Measurements from ENCODE around the gene RGS11. TPM values are rescaled to one million over a fixed set of nuclear protein-coding genes. Genes with fewer than 3 reads are reported as not detected.

Gene RGS11
- polyA plus RNA-seq, 1 donor (not counting 4 experiments of a cell fraction or from before 2014, with no cell fraction given), result not detected

GRCh38 chr16:270381-271255 is 5.1 kb downstream of the RGS11 start:
- no peaks in the 10 kb centered on the region for H3K36me3 ChIP-seq (ENCODE audit: control insufficient read depth in 2 of 2, extremely low read depth in 1 of 2, insufficient read depth in 2 of 2, low read length in 2 of 2)
- H3K4me1 ChIP-seq (ENCODE audit: control insufficient read depth, extremely low read depth, insufficient read depth, low read length), result peaks cover 12% of the 10 kb centered on the region
- H3K9ac ChIP-seq (ENCODE audit: control insufficient read depth, extremely low read depth, insufficient read depth, low read length), result no peak overlapping the region
- no peaks in the 10 kb centered on the region for H3K9me3 ChIP-seq (ENCODE audit: control insufficient read depth, low read depth, low read length)
- H3K79me2 ChIP-seq (ENCODE audit: control insufficient read depth, insufficient read depth, low read length), result no peaks in the 10 kb centered on the region
- TF ChIP-seq EZH2 (IDR thresholded peaks at IDR 0.05; ENCODE audit: low read length), result no peak
- TF ChIP-seq CTCF (optimal IDR thresholded peaks at IDR 0.05 in 1 of 3, IDR thresholded peaks at IDR 0.05 in 1 of 3, conservative IDR thresholded peaks at IDR 0.05 in 1 of 3; ENCODE audit: extremely low read depth in 1 of 3, insufficient read depth in 2 of 3, low read length in 3 of 3), result no peak
- DNase-seq (ENCODE audit: low read depth, low spot score) (no peak), FAIRE-seq (no peak)
- H2AFZ ChIP-seq (ENCODE audit: control insufficient read depth, low read length), result no peak overlapping the region
- H3K27ac ChIP-seq (ENCODE audit: control insufficient read depth, insufficient read depth, low read length), result no peak overlapping the region
- H3K4me3 ChIP-seq (ENCODE audit: control insufficient read depth in 2 of 3, extremely low read depth in 1 of 3, insufficient read depth in 2 of 3, low read depth in 1 of 3, low read length in 3 of 3), result no peak overlapping the region
- H3K9me1 ChIP-seq (ENCODE audit: control insufficient read depth, extremely low read depth, insufficient read depth, low read length), result no peaks in the 10 kb centered on the region
- no peak overlapping the region for H3K4me2 ChIP-seq (ENCODE audit: control insufficient read depth, extremely low read depth, insufficient read depth, low read depth, low read length)
- H4K20me1 ChIP-seq (ENCODE audit: control insufficient read depth, extremely low read depth, insufficient read depth, low read length), result no peaks in the 10 kb centered on the region
- H3K27me3 ChIP-seq (ENCODE audit: control insufficient read depth, extremely low read depth, insufficient read depth, low read length), result peaks cover 30% of the 10 kb centered on the region
- dilution Hi-C loops (cut with MboI; ENCODE audit: extremely low pct_ligation_motif_present, low sequenced_read_pairs), result no loop called here

- H3K9me3 ChIP-seq (ENCODE audit: control insufficient read depth, low read depth, low read length), result no peaks in the 10 kb centered on the region
- H3K4me3 ChIP-seq (ENCODE audit: control insufficient read depth in 2 of 3, extremely low read depth in 1 of 3, insufficient read depth in 2 of 3, low read depth in 1 of 3, low read length in 3 of 3), result no peak overlapping the region
- peaks cover 18% of the 10 kb centered on the region for H3K27me3 ChIP-seq (ENCODE audit: control insufficient read depth, extremely low read depth, insufficient read depth, low read length)
- H3K4me1 ChIP-seq (ENCODE audit: control insufficient read depth, extremely low read depth, insufficient read depth, low read length), result peaks cover 15% of the 10 kb centered on the region
- H2AFZ ChIP-seq (ENCODE audit: control insufficient read depth, low read length), result no peak overlapping the region
- no peak overlapping the region for H3K27ac ChIP-seq (ENCODE audit: control insufficient read depth, insufficient read depth, low read length)
- no peak overlapping the region for H3K9ac ChIP-seq (ENCODE audit: control insufficient read depth, extremely low read depth, insufficient read depth, low read length)
- no peaks in the 10 kb centered on the region for H3K36me3 ChIP-seq (ENCODE audit: control insufficient read depth in 2 of 2, extremely low read depth in 1 of 2, insufficient read depth in 2 of 2, low read length in 2 of 2)
- DNase-seq (ENCODE audit: low read depth, low spot score) (no peak), FAIRE-seq (no peak)
- dilution Hi-C loops (cut with MboI; ENCODE audit: extremely low pct_ligation_motif_present, low sequenced_read_pairs), result no loop called here
- H3K9me1 ChIP-seq (ENCODE audit: control insufficient read depth, extremely low read depth, insufficient read depth, low read length), result no peaks in the 10 kb centered on the region
- no peak for TF ChIP-seq CTCF (optimal IDR thresholded peaks at IDR 0.05 in 1 of 3, IDR thresholded peaks at IDR 0.05 in 1 of 3, conservative IDR thresholded peaks at IDR 0.05 in 1 of 3; ENCODE audit: extremely low read depth in 1 of 3, insufficient read depth in 2 of 3, low read length in 3 of 3)
- no peak for TF ChIP-seq EZH2 (IDR thresholded peaks at IDR 0.05; ENCODE audit: low read length)
- no peaks in the 10 kb centered on the region for H4K20me1 ChIP-seq (ENCODE audit: control insufficient read depth, extremely low read depth, insufficient read depth, low read length)
- no peaks in the 10 kb centered on the region for H3K79me2 ChIP-seq (ENCODE audit: control insufficient read depth, insufficient read depth, low read length)
- H3K4me2 ChIP-seq (ENCODE audit: control insufficient read depth, extremely low read depth, insufficient read depth, low read depth, low read length), result no peak overlapping the region
Observed at GRCh38 chr16:269061-269796, 6.5 kb downstream of the RGS11 start.
